ENCODE results near the gene NPFFR2.
"Not testable (repeated sequence)": the region's sequence is repeated elsewhere in the genome, so short reads cannot be mapped to it uniquely, and the experiment has no call there.

NPFFR2 gene

GRCh38 chr4:72169285-72169684, 137.5 kb downstream of the NPFFR2 start:
- H3K36me3 Mint-ChIP-seq; ATAC-seq; DNase-seq (ENCODE audit: low spot score in 2 of 2); H3K27ac Mint-ChIP-seq; H3K4me3 Mint-ChIP-seq; H3K4me1 Mint-ChIP-seq; H3K9me3 Mint-ChIP-seq: not testable (repeated sequence)

- Mint-ChIP-seq H3K4me3 (no peak overlapping the region), H3K4me1 (no peaks in the 10 kb centered on the region), H3K9me3 (peaks cover 7% of the 10 kb centered on the region), H3K27ac (no peak overlapping the region), H3K36me3 (no peaks in the 10 kb centered on the region)
- no peak for DNase-seq (ENCODE audit: low spot score in 2 of 2)
- no peak for ATAC-seq
These were observed 138.1 kb downstream of the NPFFR2 start for GRCh38 chr4:72169861-72170260.

GRCh38 chr4:72171761-72172160, 140.0 kb downstream of the NPFFR2 start:
- no peak for DNase-seq (ENCODE audit: low spot score in 2 of 2)
- H3K4me1 Mint-ChIP-seq, result no peaks in the 10 kb centered on the region
- H3K4me3 Mint-ChIP-seq, result no peak overlapping the region
- H3K9me3 Mint-ChIP-seq, result peaks cover 7% of the 10 kb centered on the region
- H3K27ac Mint-ChIP-seq, result no peak overlapping the region
- no peaks in the 10 kb centered on the region for H3K36me3 Mint-ChIP-seq
- no peak for ATAC-seq

DNA sequence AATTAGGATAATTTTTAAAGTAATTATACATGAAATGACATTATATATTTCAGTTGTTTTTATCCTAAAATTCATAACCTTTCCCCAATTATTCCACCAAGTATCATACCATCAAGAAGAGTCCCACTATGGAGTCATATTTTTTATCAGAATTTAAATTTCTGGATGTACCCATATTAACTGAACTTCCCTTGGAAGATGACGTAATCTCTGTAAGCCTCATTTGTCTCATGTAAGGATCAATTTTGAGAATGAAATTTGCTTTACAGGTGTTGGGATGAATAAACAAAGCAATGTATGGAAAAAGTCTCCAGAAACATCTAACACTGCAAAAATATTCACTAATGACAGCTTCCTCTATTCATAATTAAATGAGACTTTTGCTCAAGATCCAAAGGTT, 147.5 kb downstream of the NPFFR2 start:
- peaks cover 7% of the 10 kb centered on the region for H3K9me3 Mint-ChIP-seq
- no peaks in the 10 kb centered on the region for H3K36me3 Mint-ChIP-seq
- DNase-seq (ENCODE audit: low spot score in 2 of 2), result no peak
- no peak overlapping the region for H3K4me3 Mint-ChIP-seq
- no peak for ATAC-seq
- no peak overlapping the region for H3K27ac Mint-ChIP-seq
- no peaks in the 10 kb centered on the region for H3K4me1 Mint-ChIP-seq

DNA sequence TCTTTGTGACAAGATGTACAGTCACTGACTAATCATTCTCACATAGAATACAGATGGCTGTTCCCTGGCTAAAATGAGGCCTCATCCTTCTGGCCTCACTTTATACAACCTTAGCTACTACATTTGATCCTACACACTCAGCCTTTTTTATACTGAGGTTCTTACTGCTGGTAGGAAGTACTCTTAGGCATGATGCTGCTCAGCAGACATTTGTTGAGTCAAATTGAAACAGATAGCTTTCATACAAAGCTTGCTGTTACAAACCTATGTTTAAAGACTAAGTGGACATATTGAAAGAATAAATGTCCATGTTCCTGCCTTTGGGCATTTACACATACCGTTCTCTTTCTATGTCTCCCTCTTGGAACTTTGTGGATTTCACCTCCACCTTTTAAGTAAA, 154.9 kb downstream of the NPFFR2 start:
- Mint-ChIP-seq H3K4me1 (no peaks in the 10 kb centered on the region), H3K27ac (no peak overlapping the region), H3K4me3 (no peak overlapping the region), H3K9me3 (peaks cover 3% of the 10 kb centered on the region), H3K36me3 (no peaks in the 10 kb centered on the region)
- no peak for ATAC-seq
- DNase-seq (ENCODE audit: low spot score in 2 of 2), result no peak

DNA sequence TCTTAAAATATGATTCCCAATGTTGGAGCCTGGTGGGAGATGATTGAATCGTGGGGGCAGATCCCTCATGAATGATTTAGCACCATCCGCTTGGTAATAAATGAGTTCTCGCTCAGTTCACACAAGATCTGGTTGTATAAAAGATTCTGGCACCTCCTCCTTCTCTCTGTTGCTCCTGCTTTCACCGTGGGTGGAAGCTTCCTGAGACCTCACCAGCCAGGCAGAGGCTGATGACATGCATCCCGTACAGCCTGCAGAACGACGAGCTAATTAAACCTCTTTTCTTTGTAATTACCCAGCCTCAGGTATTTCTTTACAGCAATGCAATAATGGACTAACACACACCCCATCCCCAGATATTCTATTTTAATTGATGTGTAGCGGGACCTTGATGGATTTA, 162.2 kb downstream of the NPFFR2 start:
- no peak overlapping the region for H3K4me3 Mint-ChIP-seq
- H3K9me3 Mint-ChIP-seq, result no peaks in the 10 kb centered on the region
- H3K4me1 Mint-ChIP-seq, result no peaks in the 10 kb centered on the region
- ATAC-seq (no peak), DNase-seq (ENCODE audit: low spot score in 2 of 2) (no peak)
- no peaks in the 10 kb centered on the region for H3K36me3 Mint-ChIP-seq
- no peak overlapping the region for H3K27ac Mint-ChIP-seq

GRCh38 chr4:72194453-72194852, 162.7 kb downstream of the NPFFR2 start:
- Mint-ChIP-seq H3K27ac (no peak overlapping the region), H3K4me3 (no peak overlapping the region), H3K9me3 (no peaks in the 10 kb centered on the region), H3K36me3 (no peaks in the 10 kb centered on the region), H3K4me1 (no peaks in the 10 kb centered on the region)
- no peak for DNase-seq (ENCODE audit: low spot score in 2 of 2)
- ATAC-seq, result no peak

Data from stimulated activated effector memory CD8-positive, alpha-beta T cell treated with anti-CD3 and anti-CD28 coated beads, Interleukin-12 subunit alpha, Interleukin-12 subunit beta, amount 100 ng/mL, for 72 hours (primary cell).